COLO829 (cell line): ENCODE measurements around the gene DHCR7.
A peak's percentile ranks its signal among the peaks of the same experiment; 100 is the strongest.

Experiments
- DNase-seq: peaks from one replicate; pipeline ENCODE4 v3.0.0; 2012; ENCODE audit warnings: low spot score

DHCR7 gene

GRCh38 chr11:71410363-71410966, 37.7 kb downstream of the DHCR7 start:
- DNase-seq, result no peak

- DNase-seq, result peak; percentile 19
These were observed 39.4 kb downstream of the DHCR7 start for GRCh38 chr11:71408826-71409225.

GRCh38 chr11:71407356-71407755, 40.8 kb downstream of the DHCR7 start:
- DNase-seq, result no peak

- no peak for DNase-seq
These were observed 41.5 kb downstream of the DHCR7 start for GRCh38 chr11:71406681-71407080.

GRCh38 chr11:71404209-71404608, 44.0 kb downstream of the DHCR7 start:
- DNase-seq, result no peak

- no peak for DNase-seq
These were observed 45.3 kb downstream of the DHCR7 start for GRCh38 chr11:71402878-71403277.

GRCh38 chr11:71400216-71400615, 48.0 kb downstream of the DHCR7 start:
- no peak for DNase-seq

- DNase-seq, result no peak
These were observed 48.9 kb downstream of the DHCR7 start for GRCh38 chr11:71399341-71399740.

GRCh38 chr11:71397961-71398360, 50.2 kb downstream of the DHCR7 start:
- no peak for DNase-seq

- DNase-seq, result no peak
These were observed 50.8 kb downstream of the DHCR7 start for GRCh38 chr11:71397331-71397860.

GRCh38 chr11:71396548-71397123, 51.6 kb downstream of the DHCR7 start:
- no peak for DNase-seq

GRCh38 chr11:71395774-71396173, 52.4 kb downstream of the DHCR7 start:
- no peak for DNase-seq

GRCh38 chr11:71395263-71395560, 53.0 kb downstream of the DHCR7 start:
- DNase-seq, result no peak

- no peak for DNase-seq
These were observed 54.9 kb downstream of the DHCR7 start for GRCh38 chr11:71393283-71393682.

- DNase-seq, result no peak
These were observed 56.4 kb downstream of the DHCR7 start for GRCh38 chr11:71391796-71392195.

GRCh38 chr11:71391352-71391751, 56.8 kb downstream of the DHCR7 start:
- no peak for DNase-seq

- DNase-seq, result no peak
These were observed 59.5 kb downstream of the DHCR7 start for GRCh38 chr11:71388637-71389235.

GRCh38 chr11:71387784-71388636, 60.2 kb downstream of the DHCR7 start:
- DNase-seq, result no peak

- DNase-seq, result no peak
These were observed 61.0 kb downstream of the DHCR7 start for GRCh38 chr11:71387200-71387599.

- no peak for DNase-seq
These were observed 62.0 kb downstream of the DHCR7 start for GRCh38 chr11:71386202-71386601.

GRCh38 chr11:71385091-71385490, 63.1 kb downstream of the DHCR7 start:
- DNase-seq, result no peak

GRCh38 chr11:71384561-71384960, 63.6 kb downstream of the DHCR7 start:
- no peak for DNase-seq
